ENCODE data around the gene MGRN1.

MGRN1 gene

DNA sequence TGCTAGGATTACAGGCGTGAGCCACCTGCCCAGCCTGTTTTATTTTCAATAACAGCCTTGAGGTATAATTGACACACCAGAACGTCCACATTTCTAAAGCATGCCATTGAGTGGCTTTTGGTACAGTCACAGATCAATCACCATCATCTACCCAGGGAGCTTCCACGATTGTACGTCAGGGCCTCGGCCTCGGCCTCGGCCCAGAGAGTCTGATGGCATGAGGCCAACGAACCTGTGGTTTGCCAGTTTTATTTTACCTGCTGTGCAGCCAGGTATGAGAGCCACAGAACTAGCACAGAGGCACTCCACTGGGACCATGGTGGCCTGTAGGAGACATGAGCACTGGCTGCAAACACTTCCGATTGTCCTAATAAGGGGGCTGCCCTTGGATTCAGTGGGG, 18.3 kb upstream of the MGRN1 start:
- DNase-seq, result no peak

DNA sequence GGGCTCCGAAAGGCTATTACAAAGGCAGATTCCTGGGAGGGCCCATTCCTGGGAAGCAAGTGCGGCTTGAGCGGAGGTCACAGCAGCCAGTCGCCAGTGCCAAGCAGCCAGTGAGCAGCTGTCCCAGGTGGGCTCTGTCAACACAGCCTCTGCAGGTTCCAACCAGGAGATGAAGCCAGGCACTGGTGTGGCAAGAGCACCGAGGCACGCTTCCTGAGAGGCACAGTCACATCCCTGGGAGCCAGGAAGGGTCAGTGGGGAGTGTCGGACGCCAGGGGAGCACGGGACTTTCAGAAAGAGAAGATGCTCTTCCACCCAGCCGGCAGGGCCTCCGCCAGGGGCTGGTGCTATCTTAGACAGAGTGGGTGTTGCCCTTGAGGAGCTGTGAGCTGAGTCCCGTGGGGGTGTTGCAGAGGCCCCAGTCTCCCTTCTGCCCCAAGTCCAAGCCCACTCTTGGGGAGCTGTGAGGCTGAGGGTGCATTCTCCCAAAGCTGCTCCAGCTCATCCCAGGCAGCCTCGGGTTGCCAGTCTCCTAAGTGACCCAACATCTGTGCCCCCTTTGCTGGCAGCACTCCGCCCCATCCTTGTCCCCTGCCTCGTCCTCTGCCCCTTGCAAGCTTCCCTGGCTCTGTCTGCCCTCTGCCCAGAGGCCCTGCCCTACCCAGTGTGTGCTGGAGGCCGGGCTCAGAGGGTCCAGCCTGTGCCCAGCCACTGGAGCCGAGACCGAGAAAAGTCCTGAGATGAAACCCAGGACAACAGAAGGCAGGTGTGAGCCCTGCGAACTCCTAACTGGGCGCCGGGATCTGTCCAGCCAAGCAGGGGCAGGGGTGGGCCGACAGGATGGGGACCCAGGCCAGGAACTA, 16.6 kb upstream of the MGRN1 start:
- DNase-seq, result no peak

GRCh38 chr16:4608704-4608980, 16.0 kb upstream of the MGRN1 start:
- DNase-seq, result no peak

DNA sequence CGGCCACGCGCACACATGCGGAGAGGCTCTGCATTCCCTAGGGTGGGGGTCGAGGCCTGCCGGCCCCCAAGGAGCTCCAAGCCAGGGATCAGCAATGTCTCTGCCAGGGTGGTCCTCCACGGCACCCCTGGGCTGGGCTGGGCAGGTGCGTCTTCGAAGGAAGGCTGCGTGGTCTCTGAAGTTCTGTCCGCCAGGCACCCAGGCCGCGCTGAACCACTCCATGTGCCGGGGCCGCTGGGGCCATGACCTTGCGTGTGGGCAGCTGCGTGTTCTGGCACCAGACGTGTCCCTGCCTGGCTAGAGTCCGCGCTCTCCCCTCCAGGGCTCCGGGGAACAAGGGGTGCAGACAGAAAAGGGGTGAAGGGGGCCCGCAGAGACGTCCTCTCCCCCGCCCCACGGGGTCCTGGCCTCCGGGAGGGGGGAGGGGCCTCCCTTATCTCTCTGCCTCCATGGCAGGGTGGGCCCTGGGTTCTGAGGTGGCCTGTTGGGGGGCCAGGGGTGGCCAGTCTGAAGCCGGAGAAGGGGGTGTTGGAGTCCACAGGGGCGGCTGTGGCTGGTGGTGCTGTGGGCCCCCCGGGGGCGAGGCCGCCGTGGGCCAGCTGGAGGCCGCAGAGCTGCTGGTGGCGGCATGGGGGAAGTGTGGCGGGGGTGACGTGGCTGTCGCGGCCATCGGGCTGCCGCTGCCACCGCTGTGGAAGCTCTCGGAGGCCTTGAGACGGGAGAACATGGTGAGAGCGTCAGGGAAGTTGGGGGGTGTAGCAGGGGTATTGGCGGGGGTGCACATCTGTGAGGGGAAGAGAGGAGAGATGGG, 15.2 kb upstream of the MGRN1 start:
- DNase-seq, result no peak

- no peak for DNase-seq
Observed at GRCh38 chr16:4610011-4611005, 14.3 kb upstream of the MGRN1 start.

- DNase-seq, result no peak
Observed at GRCh38 chr16:4611337-4612021, 13.1 kb upstream of the MGRN1 start.

GRCh38 chr16:4612474-4612931, 12.1 kb upstream of the MGRN1 start:
- no peak for DNase-seq

- DNase-seq, result no peak
Observed at GRCh38 chr16:4612977-4613635, 11.5 kb upstream of the MGRN1 start.

GRCh38 chr16:4613636-4614570, 10.7 kb upstream of the MGRN1 start:
- DNase-seq, result peak; percentile 8

GRCh38 chr16:4614571-4615383, 9.8 kb upstream of the MGRN1 start, which contains the start of gene UBALD1:
Gene UBALD1, minus strand, starts transcription at chr16:4614888. Its CDS starts 91 bp downstream, at chr16:4614797.
- peak; percentile 79 for DNase-seq

GRCh38 chr16:4615384-4616046, 9.1 kb upstream of the MGRN1 start:
- no peak for DNase-seq

DNA sequence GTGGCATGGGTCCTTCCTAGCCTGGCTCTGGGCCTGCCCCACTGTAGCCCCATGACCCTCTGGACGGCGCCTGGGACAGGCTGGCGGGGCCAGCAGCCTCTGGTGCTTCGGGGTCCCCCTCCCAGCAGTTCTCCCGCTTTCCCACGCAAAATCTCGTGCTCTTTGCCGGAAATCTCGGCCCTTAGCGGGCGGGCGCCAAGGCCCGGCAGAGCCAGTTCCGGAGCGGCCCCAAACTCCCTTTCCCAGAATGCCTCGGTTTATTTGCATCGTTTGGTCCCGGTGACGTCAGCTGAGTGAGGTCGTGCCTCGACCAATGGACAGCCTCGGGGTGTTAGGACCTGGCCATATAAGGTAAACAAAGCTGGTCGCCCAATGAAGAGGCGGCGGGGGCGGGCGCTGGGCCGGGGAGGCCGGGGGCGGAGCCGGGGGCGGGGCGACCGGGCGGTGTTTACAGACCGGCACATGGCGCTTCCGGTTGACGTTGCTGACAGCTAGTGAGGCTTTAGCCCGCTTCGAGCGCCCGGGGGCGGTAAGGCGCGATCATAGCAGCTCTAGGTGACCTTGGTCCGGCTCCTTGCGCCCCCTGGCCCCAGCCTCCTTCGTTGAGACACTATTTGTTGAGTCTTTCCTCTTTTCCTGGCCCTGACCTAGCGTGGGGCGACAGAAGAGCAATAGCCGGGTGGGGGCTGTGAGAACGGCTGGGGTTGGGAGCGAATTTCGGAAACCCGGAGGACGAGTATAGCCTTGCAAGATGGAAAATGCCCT, 8.4 kb upstream of the MGRN1 start:
- peak; percentile 100 for DNase-seq

- DNase-seq, result no peak
Observed at GRCh38 chr16:4617880-4618279, 6.7 kb upstream of the MGRN1 start.

DNA sequence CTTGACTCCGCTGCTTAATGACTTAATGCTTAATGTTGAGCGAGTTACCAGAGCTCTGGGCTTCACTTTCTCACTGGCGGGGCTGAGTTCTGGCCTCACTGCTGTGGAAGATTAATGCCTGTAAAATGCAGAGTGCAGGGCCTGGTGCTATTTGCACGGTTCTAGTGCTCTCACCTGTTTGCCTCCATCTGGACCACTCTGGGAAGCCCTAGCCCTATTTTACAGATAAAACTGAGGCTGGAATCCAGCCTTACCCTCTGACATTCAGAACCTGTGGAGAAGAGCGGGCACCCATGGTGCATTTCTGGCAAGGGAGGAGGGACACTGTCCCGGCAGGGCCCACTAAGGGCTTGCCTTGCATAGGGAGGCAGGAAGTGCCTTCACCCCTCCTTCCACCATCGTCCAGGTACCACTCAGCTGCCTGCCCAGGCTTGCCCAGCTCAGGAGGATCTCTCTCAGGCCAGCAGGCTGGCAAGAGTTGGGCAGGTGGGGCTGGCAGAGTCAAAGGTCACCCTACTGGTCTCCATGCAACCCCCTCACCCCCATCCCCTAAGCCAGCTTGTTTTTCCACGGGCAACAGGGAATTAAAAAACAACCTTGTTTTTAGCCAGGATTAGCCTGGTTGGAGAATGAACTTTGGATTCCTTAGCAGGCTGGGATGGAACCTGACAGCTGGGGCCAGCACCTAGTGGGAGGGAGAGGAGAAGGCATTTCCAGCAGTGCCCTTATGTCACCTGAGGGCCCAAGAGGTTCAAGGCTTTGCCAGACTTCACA, 5.8 kb upstream of the MGRN1 start:
- no peak for DNase-seq

DNA sequence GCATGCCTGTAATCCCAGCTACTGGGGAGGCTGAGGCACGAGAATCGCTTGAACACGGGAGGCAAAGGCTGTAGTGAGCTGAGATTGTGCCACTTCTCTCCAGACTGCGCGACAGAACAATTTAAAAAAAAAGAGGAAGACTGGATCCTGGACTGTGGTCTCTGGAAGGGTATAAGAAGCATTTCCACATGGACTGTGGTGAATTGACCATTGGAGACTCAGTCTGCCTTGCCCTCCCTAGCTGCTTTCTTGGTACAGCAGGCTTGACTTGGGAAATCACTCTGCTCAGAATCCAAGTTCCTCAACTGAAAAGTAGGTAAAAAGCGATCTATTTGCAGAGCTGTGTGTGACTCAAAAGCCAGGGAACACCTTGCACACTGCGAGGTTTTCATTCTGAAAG, 1.0 kb upstream of the MGRN1 start:
- no peak for DNase-seq

DNA sequence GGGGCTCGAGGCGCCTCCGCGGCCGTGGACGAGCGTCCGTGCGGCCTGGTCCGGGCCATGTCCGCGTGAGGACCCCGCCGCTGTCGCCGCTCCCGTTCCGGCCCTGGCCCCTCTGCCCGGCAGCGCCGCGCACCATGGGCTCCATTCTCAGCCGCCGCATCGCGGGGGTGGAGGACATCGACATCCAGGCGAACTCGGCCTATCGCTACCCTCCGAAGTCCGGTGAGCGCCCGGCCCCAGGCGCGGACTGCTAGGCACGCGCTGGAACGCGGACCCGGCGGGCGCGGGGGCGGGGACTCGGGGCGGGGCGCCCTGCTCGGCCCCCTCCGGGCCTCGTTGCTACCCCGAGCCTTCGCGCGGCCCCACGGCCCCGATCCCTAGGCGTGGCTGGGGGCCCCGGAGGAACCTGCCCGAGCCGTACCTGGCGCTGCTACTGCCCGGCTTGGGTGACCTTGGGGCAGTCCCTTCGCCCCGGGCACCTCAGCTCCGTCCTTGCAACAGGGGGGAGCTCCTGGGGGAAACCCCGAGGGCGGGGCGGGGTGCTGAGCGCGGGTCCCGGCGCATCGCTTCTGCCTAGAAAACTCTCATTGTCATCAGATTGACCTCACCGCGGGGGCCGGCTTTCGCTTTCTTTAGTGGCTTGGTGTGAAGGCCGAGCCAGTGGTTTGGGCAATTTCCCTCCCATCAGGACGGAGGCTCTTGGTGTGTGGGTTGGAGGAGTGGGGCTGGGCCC, 367 bp downstream of the MGRN1 start:
- peak; percentile 59 for DNase-seq

Data from CD4-positive, alpha-beta T cell treated with Interleukin-4 for 4 hours (primary cell).